Caco-2 (cell line): ENCODE measurements around the gene MAP2K5. TPM values are rescaled to one million over a fixed set of nuclear protein-coding genes. Genes with fewer than 3 reads are reported as not detected.

Experiments used
- BruUV-seq: library from RNA; stranded (reverse); fragments of 400-500 nt; replicated peaks from 2 replicates; lab custom pipeline; 2021; lab: Mats Ljungman, UMichigan
- CTCF ChIA-PET: fragments of 300-600 bp; sonication (Branson Sonifier 250); formaldehyde crosslinking; loops from one replicate; lab custom pipeline; 2022; ENCODE audit warnings: antibody characterized with exemption; lab: Charles Lee
- POLR2A ChIA-PET: fragments of 300-600 bp; sonication (Branson Sonifier 250); formaldehyde crosslinking; loops from one replicate; lab custom pipeline; 2022; ENCODE audit warnings: antibody characterized with exemption; lab: Charles Lee
- DNase-seq, 2 experiments: peaks; one replicate each; pipeline versions ENCODE4 v3.0.0 to v3.0.0-alpha.2; 2020 to 2022
- H3K27me3 ChIP-seq: replicated peaks from 2 replicates; pipeline ENCODE4 v1.6.0; 2011; ENCODE audit warnings: low read length; ENCODE audit not compliant: control insufficient read depth, insufficient read depth
- H3K36me3 ChIP-seq: 2 replicates; pipeline ENCODE4 v1.5.1; 2011; ENCODE audit warnings: low read length; ENCODE audit not compliant: control insufficient read depth, insufficient read depth
- H3K4me1 ChIP-seq: fragments of 250-450 bp; sonication (Bioruptor Pico); 2 replicates; pipeline ENCODE4 v1.5.1; 2020; ENCODE audit warnings: mild to moderate bottlenecking
- H3K4me3 ChIP-seq: 2 replicates; pipeline ENCODE4 v1.5.1; 2011; ENCODE audit warnings: low read depth, mild to moderate bottlenecking, control low read depth, low read length
- H3K9me3 ChIP-seq: fragments of 250-450 bp; sonication (Bioruptor Pico); 2 replicates; pipeline ENCODE4 v1.5.1; 2020; ENCODE audit warnings: mild to moderate bottlenecking, moderate library complexity
- H3K27ac Mint-ChIP-seq: one replicate; pipeline ENCODE4 v1.8.0; 2022; ENCODE audit warnings: mixed read lengths; ENCODE audit not compliant: unreplicated experiment
- H3K27me3 Mint-ChIP-seq: one replicate; pipeline ENCODE4 v1.8.0; 2022; ENCODE audit warnings: mixed read lengths; ENCODE audit not compliant: insufficient read depth, unreplicated experiment
- H3K36me3 Mint-ChIP-seq: one replicate; pipeline ENCODE4 v1.8.0; 2022; ENCODE audit warnings: mild to moderate bottlenecking, mixed read lengths; ENCODE audit not compliant: insufficient read depth, unreplicated experiment
- H3K4me1 Mint-ChIP-seq: one replicate; pipeline ENCODE4 v1.8.0; 2022; ENCODE audit warnings: low read depth, mixed read lengths; ENCODE audit not compliant: unreplicated experiment
- H3K4me3 Mint-ChIP-seq: one replicate; pipeline ENCODE4 v1.8.0; 2022; ENCODE audit warnings: mild to moderate bottlenecking, moderate library complexity, mixed read lengths; ENCODE audit not compliant: unreplicated experiment
- H3K9me3 Mint-ChIP-seq: one replicate; pipeline ENCODE4 v1.8.0; 2022; ENCODE audit warnings: mixed read lengths; ENCODE audit not compliant: unreplicated experiment
- CTCF ChIP-seq, 2 experiments: fragments of 200-600 bp in 1 of 2; IDR thresholded peaks; 1 replicate in 1 of 2; 2 replicates in 1 of 2; pipeline versions ENCODE4 v1.5.1 to v1.8.0; 2011 to 2022; ENCODE audit warnings: antibody characterized with exemption in 1 of 2, control low read depth in 1 of 2, inconsistent platforms in 1 of 2, low read depth in 1 of 2, low read length in 1 of 2, mild to moderate bottlenecking in 1 of 2, moderate library complexity in 1 of 2; ENCODE audit not compliant: insufficient read depth in 1 of 2, severe bottlenecking in 1 of 2, unreplicated experiment in 1 of 2
- intact Hi-C: fragments of 100-400 bp; cut with micrococcal nuclease; formaldehyde crosslinking; loops from one replicate; pipeline ENCODE4 v1.10.0; 2022; ENCODE audit not compliant: unreplicated experiment
- total RNA-seq: library from RNA; stranded (reverse); gene quantifications from 2 replicates; pipeline ENCODE4 v1.2.3, GENCODE V29; 2022

The MAP2K5 gene
- total RNA-seq, 1 experiment from 2014 or later: 12.2 TPM

DNA sequence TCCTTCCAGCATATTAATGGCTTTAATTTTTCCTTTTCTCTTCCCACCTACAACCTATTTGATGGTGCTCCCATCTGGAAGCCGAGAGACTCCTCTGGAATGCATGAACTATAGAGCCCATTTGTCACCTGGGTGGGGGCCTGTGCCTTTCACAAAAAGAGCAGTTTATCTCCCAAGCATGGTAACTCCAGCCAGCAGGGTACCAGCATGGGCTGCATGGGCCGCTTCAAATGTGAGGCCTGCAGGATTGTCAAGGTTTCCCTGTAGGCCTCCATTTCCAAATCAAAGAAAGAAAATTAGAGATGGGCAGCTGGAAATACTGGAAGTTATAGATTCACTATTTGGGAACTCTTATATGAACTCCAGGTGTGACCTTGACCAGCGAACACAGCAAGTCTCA lies 232.1 kb downstream of the MAP2K5 start:
- no peak for DNase-seq
- Mint-ChIP-seq H3K9me3 (no peaks in the 10 kb centered on the region), H3K4me3 (no peak overlapping the region), H3K4me1 (no peaks in the 10 kb centered on the region), H3K27ac (no peak overlapping the region), H3K36me3 (peaks cover 6% of the 10 kb centered on the region), H3K27me3 (no peaks in the 10 kb centered on the region)
- no peak overlapping the region for H3K4me3 ChIP-seq
- no peaks in the 10 kb centered on the region for H3K27me3 ChIP-seq
- ChIA-PET CTCF (no interaction called here), POLR2A (no interaction called here)
- no peaks in the 10 kb centered on the region for H3K36me3 ChIP-seq
- H3K4me1 ChIP-seq: no peaks in the 10 kb centered on the region
- intact Hi-C loops: no loop called here
- TF ChIP-seq CTCF (IDR thresholded peaks at IDR 0.05; ENCODE audit: insufficient read depth in 1 of 2, low read depth in 1 of 2, low read length in 1 of 2, severe bottlenecking in 1 of 2, unreplicated experiment in 1 of 2): no peak
- BruUV-seq: no TSS peak
- H3K9me3 ChIP-seq: no peaks in the 10 kb centered on the region

DNA sequence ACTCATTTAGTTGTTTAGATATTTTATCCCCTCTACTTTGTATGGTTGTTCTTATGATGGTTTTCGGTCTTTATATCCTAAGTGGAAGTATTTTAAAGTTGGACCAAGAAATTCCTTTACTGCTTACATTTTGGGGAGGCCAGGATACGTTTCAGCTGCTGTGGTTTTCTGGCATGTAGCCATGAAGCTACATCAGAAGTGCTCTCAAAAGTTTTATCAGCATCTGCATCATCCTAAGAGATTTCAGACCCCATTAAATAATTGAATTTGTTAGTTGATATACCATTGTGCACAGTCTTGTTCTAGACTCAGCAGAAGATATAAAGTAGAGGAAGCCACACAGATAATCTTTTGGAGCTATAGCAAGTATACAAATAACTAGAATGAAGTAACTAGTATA lies 232.7 kb downstream of the MAP2K5 start:
- Histone ChIP-seq H3K27me3 (no peaks in the 10 kb centered on the region), H3K9me3 (no peaks in the 10 kb centered on the region), H3K4me1 (no peaks in the 10 kb centered on the region), H3K4me3 (no peak overlapping the region), H3K36me3 (no peaks in the 10 kb centered on the region)
- Mint-ChIP-seq H3K4me1 (no peaks in the 10 kb centered on the region), H3K4me3 (no peak overlapping the region), H3K9me3 (no peaks in the 10 kb centered on the region), H3K27me3 (no peaks in the 10 kb centered on the region), H3K36me3 (peaks cover 6% of the 10 kb centered on the region), H3K27ac (no peak overlapping the region)
- BruUV-seq: no TSS peak
- no peak for DNase-seq
- ChIA-PET CTCF (no interaction called here), POLR2A (no interaction called here)
- intact Hi-C loops: no loop called here
- no peak for TF ChIP-seq CTCF (IDR thresholded peaks at IDR 0.05; ENCODE audit: insufficient read depth in 1 of 2, low read depth in 1 of 2, low read length in 1 of 2, severe bottlenecking in 1 of 2, unreplicated experiment in 1 of 2)

DNA sequence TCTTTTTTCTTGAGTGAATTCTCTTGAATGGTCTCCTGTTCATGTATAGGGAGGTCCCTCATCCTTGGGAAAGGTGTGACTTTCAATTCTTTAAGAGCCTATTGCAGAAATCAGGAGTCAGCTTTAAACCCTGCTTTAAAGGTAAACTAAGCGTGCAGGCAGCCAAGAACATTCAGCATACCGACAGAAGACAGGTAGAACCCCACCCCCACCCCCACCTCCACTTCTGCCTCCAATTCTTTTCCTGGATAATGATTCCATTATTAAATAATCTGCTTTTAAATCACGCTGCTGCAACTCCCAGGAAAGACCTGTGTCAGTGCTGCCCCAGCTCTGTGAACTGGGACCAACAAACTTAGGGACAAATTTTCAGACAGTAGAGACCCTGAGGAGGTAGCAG lies 233.5 kb downstream of the MAP2K5 start:
- H3K36me3 Mint-ChIP-seq: peaks cover 6% of the 10 kb centered on the region
- H3K9me3 Mint-ChIP-seq: no peaks in the 10 kb centered on the region
- intact Hi-C loops: no loop called here
- BruUV-seq: no TSS peak
- Histone ChIP-seq H3K36me3 (no peaks in the 10 kb centered on the region), H3K4me1 (no peaks in the 10 kb centered on the region), H3K4me3 (no peak overlapping the region), H3K27me3 (no peaks in the 10 kb centered on the region), H3K9me3 (no peaks in the 10 kb centered on the region)
- no peaks in the 10 kb centered on the region for H3K27me3 Mint-ChIP-seq
- no peak for TF ChIP-seq CTCF (IDR thresholded peaks at IDR 0.05; ENCODE audit: insufficient read depth in 1 of 2, low read depth in 1 of 2, low read length in 1 of 2, severe bottlenecking in 1 of 2, unreplicated experiment in 1 of 2)
- no peak for DNase-seq
- H3K4me3 Mint-ChIP-seq: no peak overlapping the region
- no peak overlapping the region for H3K27ac Mint-ChIP-seq
- ChIA-PET CTCF (no interaction called here), POLR2A (no interaction called here)
- H3K4me1 Mint-ChIP-seq: no peaks in the 10 kb centered on the region
